BLaER1 (cell line): ENCODE results near the gene ANKS1B.
"Not testable (repeated sequence)": the region's sequence is repeated elsewhere in the genome, so short reads cannot be mapped to it uniquely, and the experiment has no call there.

Experiments used
- H3K27ac ChIP-seq: shearing (Covaris generic); formaldehyde crosslinking; 2 replicates; pipeline ENCODE4 v1.8.1; 2022
- H3K27me3 ChIP-seq: shearing (Covaris generic); formaldehyde crosslinking; 2 replicates; pipeline ENCODE4 v1.8.1; 2022
- H3K36me3 ChIP-seq: shearing (Covaris generic); formaldehyde crosslinking; 2 replicates; pipeline ENCODE4 v1.8.1; 2022
- H3K4me1 ChIP-seq: shearing (Covaris generic); formaldehyde crosslinking; 2 replicates; pipeline ENCODE4 v1.8.1; 2022
- H3K4me2 ChIP-seq: shearing (Covaris generic); formaldehyde crosslinking; 2 replicates; pipeline ENCODE4 v1.8.1; 2022
- H3K4me3 ChIP-seq: shearing (Covaris generic); formaldehyde crosslinking; 2 replicates; pipeline ENCODE4 v1.8.1; 2022
- H3K9ac ChIP-seq: shearing (Covaris generic); formaldehyde crosslinking; 2 replicates; pipeline ENCODE4 v1.8.1; 2022
- H3K9me3 ChIP-seq: shearing (Covaris generic); formaldehyde crosslinking; 2 replicates; pipeline ENCODE4 v1.8.1; 2022
- H4K20me1 ChIP-seq: shearing (Covaris generic); formaldehyde crosslinking; 2 replicates; pipeline ENCODE4 v1.8.1; 2022
- Cebpa-rat ChIP-seq: shearing (Covaris generic); IDR thresholded peaks from 2 replicates; pipeline ENCODE4 v1.8.1; 2022

The ANKS1B gene

DNA sequence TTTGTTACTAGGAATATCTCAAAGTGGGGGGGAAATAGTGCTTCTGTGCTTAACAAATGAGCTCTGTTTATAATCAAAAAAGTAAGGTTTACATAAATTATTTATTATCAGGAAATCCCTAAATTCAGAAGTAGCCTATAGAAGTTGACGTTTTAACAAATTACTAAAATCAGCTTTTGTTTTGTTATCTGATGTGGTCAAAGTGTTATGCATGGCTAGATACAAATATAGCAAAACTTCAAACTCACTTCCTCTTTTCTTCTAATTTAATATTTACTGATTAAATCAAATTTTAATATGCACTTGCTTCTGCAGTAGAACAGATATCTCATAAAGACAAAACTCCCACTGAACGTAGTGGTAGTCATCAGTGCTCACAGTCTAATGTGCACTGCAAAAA is 289.7 kb downstream of the ANKS1B start:
- Histone ChIP-seq H3K9me3 (peaks cover 34% of the 10 kb centered on the region), H3K4me1 (peaks cover 17% of the 10 kb centered on the region), H3K27ac (peak overlapping the region; percentile 24; the same call in 1 of the 2 replicates), H3K27me3 (no peaks in the 10 kb centered on the region), H3K9ac (no peak overlapping the region), H4K20me1 (no peaks in the 10 kb centered on the region; the same call in 1 of the 2 replicates), H3K4me3 (no peak overlapping the region), H3K36me3 (peaks cover 70% of the 10 kb centered on the region), H3K4me2 (peak overlapping the region; percentile 60)
- no peak for TF ChIP-seq Cebpa-rat

DNA sequence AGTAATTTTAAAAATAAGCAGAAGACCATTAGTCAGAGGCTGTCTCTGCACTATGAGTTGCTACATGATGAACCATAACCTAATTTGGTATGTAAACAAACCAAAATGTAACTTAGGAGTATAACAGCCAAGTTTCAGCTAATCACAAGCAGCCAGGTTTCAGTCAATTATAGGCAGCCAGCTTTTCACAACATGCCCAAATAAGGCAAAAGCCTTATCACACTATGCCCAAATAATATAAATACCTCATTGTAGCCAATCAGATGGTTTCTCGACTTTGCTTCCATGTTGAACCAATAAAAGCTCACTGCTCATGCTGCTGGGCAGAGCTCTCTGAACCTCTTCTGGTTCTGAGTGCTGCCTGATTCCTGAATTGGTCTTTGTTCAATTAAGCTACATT is 298.6 kb downstream of the ANKS1B start:
- H3K4me1 ChIP-seq = peaks cover 20% of the 10 kb centered on the region
- H4K20me1 ChIP-seq = peaks cover 5% of the 10 kb centered on the region; the same call in 1 of the 2 replicates
- peaks cover 60% of the 10 kb centered on the region for H3K36me3 ChIP-seq
- H3K4me3 ChIP-seq = no peak overlapping the region
- TF ChIP-seq Cebpa-rat = no peak
- no peaks in the 10 kb centered on the region for H3K27me3 ChIP-seq
- no peak overlapping the region for H3K27ac ChIP-seq
- no peak overlapping the region for H3K4me2 ChIP-seq
- peaks cover 65% of the 10 kb centered on the region for H3K9me3 ChIP-seq
- no peak overlapping the region for H3K9ac ChIP-seq

GRCh38 chr12:99680276-99680675 is 304.5 kb downstream of the ANKS1B start:
- no peaks in the 10 kb centered on the region for H3K27me3 ChIP-seq
- peaks cover 16% of the 10 kb centered on the region; the same call in 1 of the 2 replicates for H4K20me1 ChIP-seq
- peak overlapping the region; percentile 67 for H3K27ac ChIP-seq
- peak overlapping the region; percentile 73 for H3K4me2 ChIP-seq
- peak overlapping the region; percentile 10 for H3K4me3 ChIP-seq
- H3K4me1 ChIP-seq = peaks cover 36% of the 10 kb centered on the region
- H3K36me3 ChIP-seq = peaks cover 53% of the 10 kb centered on the region; the same call in 1 of the 2 replicates
- peaks cover 50% of the 10 kb centered on the region for H3K9me3 ChIP-seq
- TF ChIP-seq Cebpa-rat = no peak
- H3K9ac ChIP-seq = peak overlapping the region; percentile 26

DNA sequence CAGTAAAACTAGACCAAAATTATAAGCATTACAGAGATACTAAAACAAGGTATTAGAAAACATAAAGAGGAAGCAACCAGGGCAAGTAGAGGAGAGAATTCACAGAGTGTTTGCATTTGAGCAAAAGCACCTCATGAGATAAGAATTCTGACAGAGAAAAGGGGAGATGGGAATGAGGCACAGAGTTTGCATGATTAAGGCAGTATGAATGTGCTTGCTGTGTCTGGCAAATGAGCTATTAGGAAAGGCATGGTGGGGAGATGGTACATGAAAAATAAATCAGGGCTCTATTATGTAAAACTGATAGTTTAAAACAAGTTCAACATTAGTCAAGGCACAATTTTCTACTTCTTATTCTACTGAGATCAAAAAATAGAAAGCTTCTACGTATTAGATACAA is 314.1 kb downstream of the ANKS1B start:
- H3K27me3 ChIP-seq = no peaks in the 10 kb centered on the region
- no peaks in the 10 kb centered on the region; the same call in 1 of the 2 replicates for H3K4me1 ChIP-seq
- H3K4me2 ChIP-seq = no peak overlapping the region
- H3K9ac ChIP-seq = no peak overlapping the region
- no peaks in the 10 kb centered on the region for H4K20me1 ChIP-seq
- H3K27ac ChIP-seq = no peak overlapping the region
- no peak overlapping the region for H3K4me3 ChIP-seq
- peaks cover 50% of the 10 kb centered on the region for H3K36me3 ChIP-seq
- no peak for TF ChIP-seq Cebpa-rat
- peaks cover 10% of the 10 kb centered on the region; the same call in 1 of the 2 replicates for H3K9me3 ChIP-seq

- no peak overlapping the region for H3K4me3 ChIP-seq
- H3K27ac ChIP-seq = no peak overlapping the region
- no peak for TF ChIP-seq Cebpa-rat
- H3K4me1 ChIP-seq = peaks cover 37% of the 10 kb centered on the region
- H3K36me3 ChIP-seq = peaks cover 42% of the 10 kb centered on the region
- H3K27me3 ChIP-seq = no peaks in the 10 kb centered on the region
- H3K9me3 ChIP-seq = no peaks in the 10 kb centered on the region
- H4K20me1 ChIP-seq = no peaks in the 10 kb centered on the region
- no peak overlapping the region for H3K9ac ChIP-seq
- peak overlapping the region; percentile 4; the same call in 1 of the 2 replicates for H3K4me2 ChIP-seq
These were observed 325.9 kb downstream of the ANKS1B start for GRCh38 chr12:99658671-99659349.

DNA sequence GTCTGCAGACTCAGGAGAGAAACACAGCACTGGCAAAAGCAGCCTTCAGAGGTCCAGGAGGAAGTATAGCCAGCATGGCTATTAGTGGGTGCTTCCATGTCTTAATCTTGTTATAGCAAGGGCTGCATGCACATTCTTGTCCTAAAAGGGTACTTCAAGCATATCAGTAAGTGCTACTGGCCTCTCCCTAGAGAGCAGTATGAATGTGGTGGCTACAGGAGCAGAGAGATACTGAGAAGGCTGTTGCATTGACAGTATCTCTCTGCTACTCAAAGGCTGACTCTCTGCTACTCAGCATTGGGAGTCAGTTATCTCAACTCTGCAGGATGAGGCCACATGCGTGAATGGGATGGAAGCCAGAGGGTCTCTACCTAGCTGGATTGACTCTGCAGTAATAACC is 335.2 kb downstream of the ANKS1B start:
- Histone ChIP-seq H3K27ac (no peak overlapping the region), H3K9me3 (no peaks in the 10 kb centered on the region), H4K20me1 (no peaks in the 10 kb centered on the region), H3K27me3 (no peaks in the 10 kb centered on the region), H3K4me1 (no peaks in the 10 kb centered on the region), H3K9ac (no peak overlapping the region), H3K4me2 (no peak overlapping the region), H3K4me3 (no peak overlapping the region), H3K36me3 (peaks cover 73% of the 10 kb centered on the region)
- no peak for TF ChIP-seq Cebpa-rat

- Histone ChIP-seq H3K36me3 (peaks cover 76% of the 10 kb centered on the region), H3K4me3 (no peak overlapping the region), H3K9me3 (no peaks in the 10 kb centered on the region), H3K27ac (no peak overlapping the region), H4K20me1 (no peaks in the 10 kb centered on the region), H3K9ac (no peak overlapping the region), H3K4me2 (no peak overlapping the region), H3K27me3 (no peaks in the 10 kb centered on the region), H3K4me1 (no peaks in the 10 kb centered on the region)
- no peak for TF ChIP-seq Cebpa-rat
These were observed 336.6 kb downstream of the ANKS1B start for GRCh38 chr12:99648183-99648582.

- Histone ChIP-seq H3K9ac (no peak within 1 kb of the TSS), H3K36me3 (peaks cover 83% of the 10 kb centered on the region), H3K4me2 (no peak within 1 kb of the TSS), H3K4me1 (no peaks in the 10 kb centered on the region), H4K20me1 (no peaks in the 10 kb centered on the region), H3K27ac (no peak within 1 kb of the TSS), H3K4me3 (no peak within 1 kb of the TSS), H3K27me3 (no peaks in the 10 kb centered on the region), H3K9me3 (no peaks in the 10 kb centered on the region)
- TF ChIP-seq Cebpa-rat = no peak
These were observed 337.3 kb downstream of the ANKS1B start, which contains the start of gene GARIN6 for GRCh38 chr12:99647453-99647852. Gene GARIN6 (plus strand): TSS chr12:99647753. CDS start chr12:99648175, 422 bp downstream.

DNA sequence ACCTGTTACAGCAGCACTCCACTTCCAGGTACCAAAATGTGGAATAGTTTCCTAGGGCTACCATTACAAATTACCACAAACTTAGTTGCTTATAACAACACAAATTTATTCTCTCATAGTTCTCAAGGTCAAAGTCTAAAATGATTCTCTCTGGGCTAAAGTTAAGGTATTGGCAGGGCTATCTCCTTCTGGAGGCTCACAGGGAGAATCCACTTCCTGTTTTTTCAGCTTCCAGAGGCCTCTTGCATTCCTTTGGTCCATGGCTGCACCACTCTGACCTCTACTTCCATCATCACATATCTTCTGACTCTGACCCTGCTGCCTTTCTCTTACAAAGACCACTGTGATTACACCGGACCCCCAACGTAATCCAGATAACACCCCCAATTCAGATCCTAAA is 340.1 kb downstream of the ANKS1B start:
- Histone ChIP-seq H3K36me3 (peaks cover 87% of the 10 kb centered on the region), H3K9ac (no peak overlapping the region), H3K27ac (no peak overlapping the region), H3K4me3 (no peak overlapping the region), H3K4me2 (no peak overlapping the region), H4K20me1 (no peaks in the 10 kb centered on the region), H3K9me3 (peaks cover 10% of the 10 kb centered on the region), H3K27me3 (no peaks in the 10 kb centered on the region), H3K4me1 (no peaks in the 10 kb centered on the region)
- TF ChIP-seq Cebpa-rat = no peak

- no peaks in the 10 kb centered on the region for H4K20me1 ChIP-seq
- H3K36me3 ChIP-seq = peaks cover 57% of the 10 kb centered on the region
- H3K27me3 ChIP-seq = no peaks in the 10 kb centered on the region
- H3K4me2 ChIP-seq = no peak overlapping the region
- no peak overlapping the region for H3K9ac ChIP-seq
- H3K27ac ChIP-seq = no peak overlapping the region
- no peak for TF ChIP-seq Cebpa-rat
- peaks cover 33% of the 10 kb centered on the region for H3K4me1 ChIP-seq
- H3K9me3 ChIP-seq = peaks cover 19% of the 10 kb centered on the region
- H3K4me3 ChIP-seq = no peak overlapping the region
These were observed 357.3 kb downstream of the ANKS1B start for GRCh38 chr12:99627459-99627858.

DNA sequence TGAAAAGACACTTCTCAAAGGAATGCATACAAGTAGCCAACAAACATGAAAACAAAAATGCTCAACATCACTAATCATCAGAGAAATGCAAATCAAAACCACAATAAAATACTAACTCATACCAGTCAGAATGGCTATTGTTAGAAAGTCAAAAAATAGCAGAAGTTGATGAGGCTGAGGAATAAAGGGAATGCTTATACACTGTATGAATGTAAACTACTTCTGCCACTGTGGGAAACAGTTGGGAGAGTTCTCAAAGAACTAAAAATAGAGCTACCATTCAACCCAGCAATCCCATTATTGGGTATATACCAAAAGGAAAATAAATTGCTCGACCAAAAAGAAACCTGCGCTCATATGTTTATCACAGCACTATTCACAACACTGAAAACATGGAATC is 360.1 kb downstream of the ANKS1B start:
- Histone ChIP-seq H3K36me3 (peaks cover 78% of the 10 kb centered on the region), H3K9me3 (peaks cover 48% of the 10 kb centered on the region), H3K4me2 (peak overlapping the region; percentile 54), H3K4me1 (peaks cover 22% of the 10 kb centered on the region)
- H3K9ac ChIP-seq, H3K4me3 ChIP-seq, H3K27me3 ChIP-seq, H3K27ac ChIP-seq, H4K20me1 ChIP-seq: not testable (repeated sequence)
